22Rv1 (cell line): ENCODE results near the gene B3GNT2.
"Not testable (repeated sequence)": the region's sequence is repeated elsewhere in the genome, so short reads cannot be mapped to it uniquely, and the experiment has no call there.

Source experiments
- H3K27ac ChIP-seq: fragments of 450-650 bp; 2 replicates; pipeline ENCODE4 v1.5.1; 2017
- CTCF ChIP-seq: fragments of 450-650 bp; IDR thresholded peaks from 2 replicates; pipeline ENCODE4 v1.5.1; 2017; ENCODE audit warnings: mild to moderate bottlenecking
- ZFX ChIP-seq: fragments of 450-650 bp; IDR thresholded peaks from 2 replicates; pipeline ENCODE4 v1.6.1; 2017; ENCODE audit warnings: antibody characterized with exemption, borderline replicate concordance

B3GNT2 gene

GRCh38 chr2:62156861-62157496 is 38.9 kb upstream of the B3GNT2 start:
- H3K27ac ChIP-seq, result no peak overlapping the region
- no peak for TF ChIP-seq CTCF

GRCh38 chr2:62158444-62159121 is 37.3 kb upstream of the B3GNT2 start:
- no peak for TF ChIP-seq ZFX
- no peak for TF ChIP-seq CTCF
- no peak overlapping the region for H3K27ac ChIP-seq

- H3K27ac ChIP-seq, result not testable (repeated sequence)
These were observed 35.2 kb upstream of the B3GNT2 start for GRCh38 chr2:62160691-62161090.

GRCh38 chr2:62163106-62163831 is 32.6 kb upstream of the B3GNT2 start:
- TF ChIP-seq ZFX (no peak), CTCF (no peak)
- H3K27ac ChIP-seq, result no peak overlapping the region

- no peak overlapping the region for H3K27ac ChIP-seq
- TF ChIP-seq CTCF (no peak), ZFX (no peak)
These were observed 32.1 kb upstream of the B3GNT2 start for GRCh38 chr2:62163834-62164233.

- no peak overlapping the region for H3K27ac ChIP-seq
- no peak for TF ChIP-seq ZFX
- no peak for TF ChIP-seq CTCF
These were observed 20.2 kb upstream of the B3GNT2 start for GRCh38 chr2:62175728-62176127.

- TF ChIP-seq ZFX, result no peak
- no peak overlapping the region for H3K27ac ChIP-seq
These were observed 19.1 kb upstream of the B3GNT2 start for GRCh38 chr2:62176801-62177200.

GRCh38 chr2:62177392-62178049 is 18.4 kb upstream of the B3GNT2 start:
- TF ChIP-seq CTCF (no peak), ZFX (no peak)
- H3K27ac ChIP-seq, result no peak overlapping the region
